GM12864 (cell line): Measurements from ENCODE around the gene SPIN1.

Experiments
- DNase-seq: peaks from one replicate; pipeline ENCODE4 v3.0.0-alpha.2; 2011; ENCODE audit warnings: low read depth
- H3K4me3 ChIP-seq: 2 replicates; pipeline ENCODE4 v1.5.1; 2011; ENCODE audit warnings: mild to moderate bottlenecking, low read depth, low read length, control low read depth
- TF ChIP-seq, protein P1 (sequence below): IDR thresholded peaks from 2 replicates; pipeline ENCODE4 v1.5.1; 2011; ENCODE audit warnings: low read depth, mild to moderate bottlenecking, moderate library complexity, low read length, control low read depth, inconsistent platforms; ENCODE audit errors: missing control alignments

The SPIN1 gene

GRCh38 chr9:88359974-88360373, 28.3 kb upstream of the SPIN1 start:
- TF ChIP-seq, protein P1, sequence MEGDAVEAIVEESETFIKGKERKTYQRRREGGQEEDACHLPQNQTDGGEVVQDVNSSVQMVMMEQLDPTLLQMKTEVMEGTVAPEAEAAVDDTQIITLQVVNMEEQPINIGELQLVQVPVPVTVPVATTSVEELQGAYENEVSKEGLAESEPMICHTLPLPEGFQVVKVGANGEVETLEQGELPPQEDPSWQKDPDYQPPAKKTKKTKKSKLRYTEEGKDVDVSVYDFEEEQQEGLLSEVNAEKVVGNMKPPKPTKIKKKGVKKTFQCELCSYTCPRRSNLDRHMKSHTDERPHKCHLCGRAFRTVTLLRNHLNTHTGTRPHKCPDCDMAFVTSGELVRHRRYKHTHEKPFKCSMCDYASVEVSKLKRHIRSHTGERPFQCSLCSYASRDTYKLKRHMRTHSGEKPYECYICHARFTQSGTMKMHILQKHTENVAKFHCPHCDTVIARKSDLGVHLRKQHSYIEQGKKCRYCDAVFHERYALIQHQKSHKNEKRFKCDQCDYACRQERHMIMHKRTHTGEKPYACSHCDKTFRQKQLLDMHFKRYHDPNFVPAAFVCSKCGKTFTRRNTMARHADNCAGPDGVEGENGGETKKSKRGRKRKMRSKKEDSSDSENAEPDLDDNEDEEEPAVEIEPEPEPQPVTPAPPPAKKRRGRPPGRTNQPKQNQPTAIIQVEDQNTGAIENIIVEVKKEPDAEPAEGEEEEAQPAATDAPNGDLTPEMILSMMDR = no peak
- H3K4me3 ChIP-seq = no peak overlapping the region
- no peak for DNase-seq

GRCh38 chr9:88362681-88363080, 25.6 kb upstream of the SPIN1 start:
- TF ChIP-seq, protein P1 = no peak
- no peak for DNase-seq
- H3K4me3 ChIP-seq = no peak overlapping the region

DNA sequence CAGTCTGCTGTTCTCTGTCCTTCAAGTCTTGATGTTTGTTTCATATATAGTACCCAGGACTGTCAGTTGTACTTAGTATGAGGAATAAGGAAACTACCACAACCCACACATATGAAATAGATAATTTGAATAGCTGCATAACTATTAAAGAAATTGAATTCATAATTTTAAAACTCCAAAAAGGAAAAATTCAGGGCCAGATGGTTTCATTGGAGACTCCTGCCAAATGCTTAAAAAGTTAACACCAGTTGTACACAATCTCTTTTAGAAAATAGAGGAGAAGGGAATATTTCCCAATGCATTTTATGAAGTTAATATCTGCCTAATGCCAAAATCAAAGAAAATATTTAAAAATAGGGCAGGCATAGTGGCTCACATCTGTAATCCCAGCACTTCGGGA, 24.6 kb upstream of the SPIN1 start:
- TF ChIP-seq, protein P1 = no peak
- no peak for DNase-seq
- no peak overlapping the region for H3K4me3 ChIP-seq

DNA sequence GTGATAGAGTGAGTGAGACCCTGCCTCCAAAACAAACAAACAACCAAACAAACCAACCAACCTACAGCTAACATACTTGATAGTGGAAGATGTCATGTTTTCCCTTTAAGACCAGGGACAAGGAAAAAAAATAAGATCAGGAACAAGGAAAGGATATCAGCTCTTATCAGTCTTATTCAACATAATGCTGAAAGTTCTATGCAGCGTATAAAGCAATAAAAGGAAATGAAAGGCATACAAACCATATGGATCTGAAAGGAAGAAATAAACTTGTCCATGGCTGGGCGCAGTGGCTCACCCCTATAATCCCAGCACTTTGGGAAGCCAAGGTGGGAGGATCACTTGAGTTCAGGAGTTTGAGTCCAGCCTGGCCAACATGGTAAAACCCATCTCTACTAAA, 23.5 kb upstream of the SPIN1 start:
- no peak for DNase-seq
- TF ChIP-seq, protein P1 = no peak
- H3K4me3 ChIP-seq = no peak overlapping the region

- no peak overlapping the region for H3K4me3 ChIP-seq
- TF ChIP-seq, protein P1 = no peak
- no peak for DNase-seq
These were observed 17.9 kb upstream of the SPIN1 start for GRCh38 chr9:88370346-88370745.

- no peak overlapping the region for H3K4me3 ChIP-seq
- TF ChIP-seq, protein P1 = no peak
- DNase-seq = no peak
These were observed 16.1 kb upstream of the SPIN1 start for GRCh38 chr9:88372103-88372654.

GRCh38 chr9:88373045-88373444, 15.2 kb upstream of the SPIN1 start:
- DNase-seq = no peak
- TF ChIP-seq, protein P1 = no peak
- no peak overlapping the region for H3K4me3 ChIP-seq
